Mucosa of descending colon (tissue), 3 donors: ENCODE results near the gene GPC3. TPM values are rescaled to one million over a fixed set of nuclear protein-coding genes. Genes with fewer than 3 reads are reported as not detected.
"Not testable (repeated sequence)": the region's sequence is repeated elsewhere in the genome, so short reads cannot be mapped to it uniquely, and the experiment has no call there.

Source experiments
- ATAC-seq: fragments of 200-7000 bp; cut with Tn5 transposase; one replicate; pipeline ENCODE4 v1.9.1; 2020; ENCODE audit warnings: mild to moderate bottlenecking, moderate library complexity
- DNase-seq, 3 donors: peaks; one replicate each; pipeline ENCODE4 v3.0.0-alpha.2; 2020
- H3K36me3 ChIP-seq: fragments of 200-600 bp; one replicate; pipeline ENCODE4 v1.8.0; 2021; ENCODE audit warnings: low read depth, mild to moderate bottlenecking
- H3K4me1 ChIP-seq: fragments of 200-600 bp; one replicate; pipeline ENCODE4 v1.8.0; 2021; ENCODE audit warnings: low read depth, mild to moderate bottlenecking
- H3K4me3 ChIP-seq: fragments of 200-600 bp; one replicate; pipeline ENCODE4 v1.8.0; 2021; ENCODE audit warnings: mild to moderate bottlenecking
- H3K9me3 ChIP-seq: fragments of 200-600 bp; one replicate; pipeline ENCODE4 v1.8.0; 2021; ENCODE audit warnings: mild to moderate bottlenecking
- CTCF ChIP-seq: fragments of 200-600 bp; IDR thresholded peaks from one replicate; pipeline ENCODE4 v1.8.0; 2022; ENCODE audit warnings: antibody characterized with exemption, mild to moderate bottlenecking
- intact Hi-C, 2 donors: fragments of 100-400 bp; cut with DNase I in 1 of 2; cut with micrococcal nuclease in 1 of 2; formaldehyde crosslinking; loops; one replicate each; pipeline versions ENCODE4 v1.11.0 to v1.11.1; 2022; cut with DNase I, micrococcal nuclease
- total RNA-seq, 3 donors: library from RNA; stranded (reverse); fragmentation: NEBNext Ultra II Directional in 2 of 3; extraction: Animal tissue kit (Norgen Biotek cat#: 25700) in 2 of 3; gene quantifications; one replicate each; pipeline versions ENCODE4 v1.2.1 to v1.2.4, GENCODE V29; 2021 to 2023
- donor health status: DM: no; HTN: no; CAD: no; lungs with moderate emphysema.
- donor health status: DM: no; HTN: no; CAD: no.
- donor health status: DM: no; HTN: yes; CAD: no.

The GPC3 gene
- total RNA-seq, 3 donors from 2014 or later, result 0.55 to 2.8 (median 2.1) TPM

- Histone ChIP-seq H3K4me3 (no peak overlapping the region), H3K9me3 (no peaks in the 10 kb centered on the region), H3K4me1 (no peaks in the 10 kb centered on the region), H3K36me3 (no peaks in the 10 kb centered on the region)
- ATAC-seq (no peak), DNase-seq (no peak)
- TF ChIP-seq CTCF, result no peak
- intact Hi-C loops, result no loop called here
Observed at GRCh38 chrX:133991814-133992213, 6.4 kb upstream of the GPC3 start.

GRCh38 chrX:133991057-133991456 lies 5.7 kb upstream of the GPC3 start:
- intact Hi-C loops, DNase-seq, H3K36me3 ChIP-seq, H3K4me3 ChIP-seq, ATAC-seq, H3K4me1 ChIP-seq, H3K9me3 ChIP-seq: not testable (repeated sequence)

GRCh38 chrX:133989993-133990392 lies 4.6 kb upstream of the GPC3 start:
- no peaks in the 10 kb centered on the region for H3K36me3 ChIP-seq
- ATAC-seq (no peak), DNase-seq (no peak)
- no peak overlapping the region for H3K4me3 ChIP-seq
- intact Hi-C loops, result no loop called here
- no peaks in the 10 kb centered on the region for H3K9me3 ChIP-seq
- H3K4me1 ChIP-seq, result no peaks in the 10 kb centered on the region
- no peak for TF ChIP-seq CTCF

GRCh38 chrX:133989490-133989889 lies 4.1 kb upstream of the GPC3 start:
- ATAC-seq (no peak), DNase-seq (no peak)
- TF ChIP-seq CTCF, result no peak
- intact Hi-C loops, result no loop called here
- Histone ChIP-seq H3K4me1 (no peaks in the 10 kb centered on the region), H3K36me3 (no peaks in the 10 kb centered on the region), H3K4me3 (no peak overlapping the region), H3K9me3 (no peaks in the 10 kb centered on the region)

GRCh38 chrX:133988010-133988409 lies 2.6 kb upstream of the GPC3 start:
- intact Hi-C loops, result no loop called here
- DNase-seq, result no peak
- ATAC-seq, result no peak
- Histone ChIP-seq H3K4me3 (no peak overlapping the region), H3K4me1 (no peaks in the 10 kb centered on the region), H3K9me3 (no peaks in the 10 kb centered on the region), H3K36me3 (no peaks in the 10 kb centered on the region)
- TF ChIP-seq CTCF, result no peak

GRCh38 chrX:133987188-133987587 lies 1.8 kb upstream of the GPC3 start:
- DNase-seq, result no peak
- Histone ChIP-seq H3K36me3 (no peaks in the 10 kb centered on the region), H3K9me3 (no peaks in the 10 kb centered on the region), H3K4me3 (no peak overlapping the region), H3K4me1 (no peaks in the 10 kb centered on the region)
- no peak for TF ChIP-seq CTCF
- no peak for ATAC-seq
- intact Hi-C loops, result no loop called here
